ENCODE data around the gene TTC21A.

- TF ChIP-seq EZH2 (IDR thresholded peaks at IDR 0.05; ENCODE audit: low read length, unreplicated experiment) = no peak
- TF ChIP-seq, protein P1, sequence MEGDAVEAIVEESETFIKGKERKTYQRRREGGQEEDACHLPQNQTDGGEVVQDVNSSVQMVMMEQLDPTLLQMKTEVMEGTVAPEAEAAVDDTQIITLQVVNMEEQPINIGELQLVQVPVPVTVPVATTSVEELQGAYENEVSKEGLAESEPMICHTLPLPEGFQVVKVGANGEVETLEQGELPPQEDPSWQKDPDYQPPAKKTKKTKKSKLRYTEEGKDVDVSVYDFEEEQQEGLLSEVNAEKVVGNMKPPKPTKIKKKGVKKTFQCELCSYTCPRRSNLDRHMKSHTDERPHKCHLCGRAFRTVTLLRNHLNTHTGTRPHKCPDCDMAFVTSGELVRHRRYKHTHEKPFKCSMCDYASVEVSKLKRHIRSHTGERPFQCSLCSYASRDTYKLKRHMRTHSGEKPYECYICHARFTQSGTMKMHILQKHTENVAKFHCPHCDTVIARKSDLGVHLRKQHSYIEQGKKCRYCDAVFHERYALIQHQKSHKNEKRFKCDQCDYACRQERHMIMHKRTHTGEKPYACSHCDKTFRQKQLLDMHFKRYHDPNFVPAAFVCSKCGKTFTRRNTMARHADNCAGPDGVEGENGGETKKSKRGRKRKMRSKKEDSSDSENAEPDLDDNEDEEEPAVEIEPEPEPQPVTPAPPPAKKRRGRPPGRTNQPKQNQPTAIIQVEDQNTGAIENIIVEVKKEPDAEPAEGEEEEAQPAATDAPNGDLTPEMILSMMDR (conservative IDR thresholded peaks at IDR 0.05; ENCODE audit: low read depth, low read length) = no peak
Measured at GRCh38 chr3:39103791-39104552, 3.5 kb upstream of the TTC21A start.
